Measurements from ENCODE around the gene ZSCAN26. TPM values are rescaled to one million over a fixed set of nuclear protein-coding genes. Genes with fewer than 3 reads are reported as not detected.

The ZSCAN26 gene
- total and polyA plus RNA-seq, 2 of the 4 experiments (the other 2 are of a cell fraction): 13.1 to 42.1 TPM

DNA sequence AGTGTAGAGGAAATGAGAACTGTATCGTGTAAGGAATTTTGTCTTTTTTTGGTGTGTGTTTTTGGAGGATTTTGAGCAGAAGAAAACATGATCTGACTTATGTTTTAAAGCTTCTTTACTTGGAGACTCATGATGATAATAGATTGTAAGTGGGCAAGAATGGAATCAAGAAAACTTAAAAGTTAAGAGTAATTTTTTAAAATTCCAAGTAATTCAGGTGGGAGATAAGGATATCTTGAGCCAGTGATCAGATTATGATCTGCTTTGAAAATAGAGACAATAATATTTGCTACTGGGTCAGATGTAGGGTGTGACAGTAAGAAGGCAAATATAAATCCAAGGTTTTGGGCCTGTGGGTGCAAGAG, 734 bp downstream of the ZSCAN26 start:
- intact Hi-C loops (cut with micrococcal nuclease): loop anchor here (5.0 kb wide), 2 partner anchors 70 to 130 kb away; partner anchors contain the start of gene ZSCAN31
- peak overlapping the region; percentile 80 for H3K56ac ChIP-seq (ENCODE audit: extremely low read depth, insufficient read depth, low read length)
- 100% methylated on average over 1 of the region's 1 CpG; no CpG with 5 or more reads in 1 of the 2 experiments for WGBS, 2 experiments (ENCODE audit: extremely low coverage in 2 of 2, insufficient read length in 1 of 2)
- peak overlapping the region; percentile 95 for H3K27ac ChIP-seq (ENCODE audit: insufficient read depth, low read length)
- ChIA-PET CTCF (interaction anchor here (1.8 kb wide), 1 partner anchor 88 kb away, joined by 11 read pairs; no protein-coding TSS in a partner anchor), POLR2A (ENCODE audit: unreplicated experiment) (interaction anchor here (1.5 kb wide), 1 partner anchor 15 kb away, joined by 6 read pairs; the partner anchor contains the start of gene ZKSCAN4)
- H4K20me1 ChIP-seq (ENCODE audit: insufficient read depth, low read length): no peaks in the 10 kb centered on the region
- H2BK20ac ChIP-seq (ENCODE audit: low read depth, low read length): no peak overlapping the region
- peak overlapping the region; percentile 80 for H3K18ac ChIP-seq (ENCODE audit: low read depth, low read length)
- no peaks in the 10 kb centered on the region for H3K4me1 ChIP-seq (ENCODE audit: control insufficient read depth, insufficient read depth, low read length)
- peak overlapping the region; percentile 99 for H3K4me2 ChIP-seq (ENCODE audit: low read depth, low read length)
- 0 out of 2 replicates have a peak overlapping the region, but pooled peaks have one; percentile 41 for H2AK5ac ChIP-seq (ENCODE audit: low read depth, low read length)
- H4K91ac ChIP-seq (ENCODE audit: insufficient read depth, low read depth, low read length): peak overlapping the region; percentile 75; the same call in 1 of the 2 replicates
- H3K9ac ChIP-seq (ENCODE audit: low read depth, low read length): peak overlapping the region; percentile 92
- peaks cover 9% of the 10 kb centered on the region for H3K36me3 ChIP-seq (ENCODE audit: control insufficient read depth, insufficient read depth, low read length)
- no peaks in the 10 kb centered on the region for H3K9me3 ChIP-seq (ENCODE audit: control insufficient read depth, insufficient read depth, low read length)
- H4K5ac ChIP-seq (ENCODE audit: low read depth, low read length): peak overlapping the region; percentile 83
- peaks cover 10 to 32% of the 10 kb centered on the region in 2 experiments for H3K79me1 ChIP-seq (ENCODE audit: low read depth in 1 of 2, low read length in 2 of 2)
- no peaks in the 10 kb centered on the region for H3K27me3 ChIP-seq (ENCODE audit: control insufficient read depth, insufficient read depth, low read length)
- H2AFZ ChIP-seq (replicated peaks; ENCODE audit: low read length, poor library complexity): peak overlapping the region; percentile 92
- H3K4me3 ChIP-seq (ENCODE audit: insufficient read depth, low read depth, low read length): peak overlapping the region; percentile 72
- H2AK9ac ChIP-seq (replicated peaks; ENCODE audit: low read depth, low read length, poor library complexity): no peak overlapping the region
- DNase-seq: no peak
- peak overlapping the region; percentile 83; the same call in 1 of the 2 replicates for H3K23ac ChIP-seq (ENCODE audit: low read depth, low read length)
- peak overlapping the region; percentile 86 for H3K14ac ChIP-seq (replicated peaks; ENCODE audit: low read depth, low read length)
- peaks cover 3% of the 10 kb centered on the region for H3K9me1 ChIP-seq (ENCODE audit: insufficient read depth, low read length)
- dilution Hi-C loops (cut with HindIII; ENCODE audit: low sequenced_read_pairs, unreplicated experiment): no loop called here
- no peak for ATAC-seq (ENCODE audit: low read depth)
- H4K8ac ChIP-seq (ENCODE audit: low read depth in 2 of 2, low read length in 2 of 2): peak overlapping the region; percentile 60 to 85
- H2BK5ac ChIP-seq (ENCODE audit: low read depth, low read length, poor library complexity, severe bottlenecking): peak overlapping the region; percentile 85
- 0 out of 3 replicates have a peak overlapping the region, but pooled peaks have one; percentile 12 for H2BK15ac ChIP-seq (ENCODE audit: low read depth, low read length)
- no peak for TF ChIP-seq MAFK (IDR thresholded peaks at IDR 0.05; ENCODE audit: low read depth, low read length)
- no peak for TF ChIP-seq RFX5 (IDR thresholded peaks at IDR 0.05; ENCODE audit: low read depth, low read length)
- no peak for TF ChIP-seq NFE2L2 (IDR thresholded peaks at IDR 0.05; ENCODE audit: low read depth, low read length)
- TF ChIP-seq SMC3 (IDR thresholded peaks at IDR 0.05; ENCODE audit: low read depth, low read length): no peak
- TF ChIP-seq BHLHE40 (IDR thresholded peaks at IDR 0.05; ENCODE audit: low read depth, low read length): no peak
- no peak for TF ChIP-seq POLR2A (IDR thresholded peaks at IDR 0.05; ENCODE audit: low read depth, low read length)
- TF ChIP-seq CHD1 (IDR thresholded peaks at IDR 0.05; ENCODE audit: low read depth, low read length): no peak
- TF ChIP-seq, protein P1, sequence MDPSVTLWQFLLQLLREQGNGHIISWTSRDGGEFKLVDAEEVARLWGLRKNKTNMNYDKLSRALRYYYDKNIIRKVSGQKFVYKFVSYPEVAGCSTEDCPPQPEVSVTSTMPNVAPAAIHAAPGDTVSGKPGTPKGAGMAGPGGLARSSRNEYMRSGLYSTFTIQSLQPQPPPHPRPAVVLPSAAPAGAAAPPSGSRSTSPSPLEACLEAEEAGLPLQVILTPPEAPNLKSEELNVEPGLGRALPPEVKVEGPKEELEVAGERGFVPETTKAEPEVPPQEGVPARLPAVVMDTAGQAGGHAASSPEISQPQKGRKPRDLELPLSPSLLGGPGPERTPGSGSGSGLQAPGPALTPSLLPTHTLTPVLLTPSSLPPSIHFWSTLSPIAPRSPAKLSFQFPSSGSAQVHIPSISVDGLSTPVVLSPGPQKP (IDR thresholded peaks at IDR 0.05; ENCODE audit: borderline replicate concordance, low read depth, low read length): no peak
- TF ChIP-seq RAD21 (IDR thresholded peaks at IDR 0.05; ENCODE audit: low read length): no peak
- no peak for TF ChIP-seq FOS (IDR thresholded peaks at IDR 0.05; ENCODE audit: low read depth, low read length)
- TF ChIP-seq, protein P2, sequence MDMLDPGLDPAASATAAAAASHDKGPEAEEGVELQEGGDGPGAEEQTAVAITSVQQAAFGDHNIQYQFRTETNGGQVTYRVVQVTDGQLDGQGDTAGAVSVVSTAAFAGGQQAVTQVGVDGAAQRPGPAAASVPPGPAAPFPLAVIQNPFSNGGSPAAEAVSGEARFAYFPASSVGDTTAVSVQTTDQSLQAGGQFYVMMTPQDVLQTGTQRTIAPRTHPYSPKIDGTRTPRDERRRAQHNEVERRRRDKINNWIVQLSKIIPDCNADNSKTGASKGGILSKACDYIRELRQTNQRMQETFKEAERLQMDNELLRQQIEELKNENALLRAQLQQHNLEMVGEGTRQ (IDR thresholded peaks at IDR 0.05; ENCODE audit: low read depth, low read length): no peak
- no peak for TF ChIP-seq CEBPB (IDR thresholded peaks at IDR 0.05; ENCODE audit: low read depth, low read length)
- TF ChIP-seq MAZ (IDR thresholded peaks at IDR 0.05; ENCODE audit: borderline replicate concordance, low read depth, low read length): no peak
- TF ChIP-seq, protein P3, sequence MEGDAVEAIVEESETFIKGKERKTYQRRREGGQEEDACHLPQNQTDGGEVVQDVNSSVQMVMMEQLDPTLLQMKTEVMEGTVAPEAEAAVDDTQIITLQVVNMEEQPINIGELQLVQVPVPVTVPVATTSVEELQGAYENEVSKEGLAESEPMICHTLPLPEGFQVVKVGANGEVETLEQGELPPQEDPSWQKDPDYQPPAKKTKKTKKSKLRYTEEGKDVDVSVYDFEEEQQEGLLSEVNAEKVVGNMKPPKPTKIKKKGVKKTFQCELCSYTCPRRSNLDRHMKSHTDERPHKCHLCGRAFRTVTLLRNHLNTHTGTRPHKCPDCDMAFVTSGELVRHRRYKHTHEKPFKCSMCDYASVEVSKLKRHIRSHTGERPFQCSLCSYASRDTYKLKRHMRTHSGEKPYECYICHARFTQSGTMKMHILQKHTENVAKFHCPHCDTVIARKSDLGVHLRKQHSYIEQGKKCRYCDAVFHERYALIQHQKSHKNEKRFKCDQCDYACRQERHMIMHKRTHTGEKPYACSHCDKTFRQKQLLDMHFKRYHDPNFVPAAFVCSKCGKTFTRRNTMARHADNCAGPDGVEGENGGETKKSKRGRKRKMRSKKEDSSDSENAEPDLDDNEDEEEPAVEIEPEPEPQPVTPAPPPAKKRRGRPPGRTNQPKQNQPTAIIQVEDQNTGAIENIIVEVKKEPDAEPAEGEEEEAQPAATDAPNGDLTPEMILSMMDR (conservative IDR thresholded peaks at IDR 0.05; ENCODE audit: low read depth, low read length): no peak
- TF ChIP-seq MXI1 (IDR thresholded peaks at IDR 0.05; ENCODE audit: borderline replicate concordance, low read depth, low read length): no peak
- BruUV-seq (replicated peaks): no TSS peak
- in situ Hi-C loops (cut with MboI; ENCODE audit: low sequenced_read_pairs): no loop called here
- peak overlapping the region; percentile 7; the same call in 1 of the 2 replicates for H2BK120ac ChIP-seq (ENCODE audit: low read depth, low read length)
- peak overlapping the region; percentile 84 for H3K4ac ChIP-seq (ENCODE audit: low read depth, low read length)

Data from IMR-90 (cell line).